HUES6 (cell line): Measurements from ENCODE around the gene SBSN.

Experiments
- H3K27ac ChIP-seq: 2 replicates; pipeline ENCODE4 v1.7.0; 2013; ENCODE audit warnings: low read depth, mild to moderate bottlenecking, low read length, inconsistent platforms
- H3K27me3 ChIP-seq: 2 replicates; pipeline ENCODE4 v1.6.1; 2013; ENCODE audit warnings: low read length; ENCODE audit not compliant: control insufficient read depth, insufficient read depth
- H3K36me3 ChIP-seq: 2 replicates; pipeline ENCODE4 v1.6.1; 2013; ENCODE audit warnings: low read length; ENCODE audit not compliant: control insufficient read depth, insufficient read depth
- H3K4me1 ChIP-seq: 2 replicates; pipeline ENCODE4 v1.6.1; 2013; ENCODE audit warnings: low read length; ENCODE audit not compliant: control insufficient read depth, insufficient read depth
- H3K4me3 ChIP-seq: 2 replicates; pipeline ENCODE4 v1.5.1; 2013; ENCODE audit warnings: low read depth, low read length
- H3K9ac ChIP-seq: one replicate; pipeline ENCODE4 v1.6.1; 2013; ENCODE audit warnings: mild to moderate bottlenecking, low read length
- H3K9me3 ChIP-seq: 2 replicates; pipeline ENCODE4 v1.6.1; 2013; ENCODE audit warnings: low read depth, low read length; ENCODE audit not compliant: control insufficient read depth, insufficient read depth

SBSN gene

GRCh38 chr19:35512831-35513627 lies 15.1 kb downstream of the SBSN start:
- Histone ChIP-seq H3K4me1 (peaks cover 29% of the 10 kb centered on the region), H3K27me3 (peaks cover 20% of the 10 kb centered on the region; the same call in 1 of the 2 replicates), H3K36me3 (peaks cover 2% of the 10 kb centered on the region), H3K4me3 (peak overlapping the region; percentile 55; the same call in 1 of the 2 replicates), H3K27ac (no peak overlapping the region), H3K9me3 (no peaks in the 10 kb centered on the region), H3K9ac (no peak overlapping the region)

- H3K9ac ChIP-seq, result no peak overlapping the region
- no peak overlapping the region for H3K27ac ChIP-seq
- H3K4me1 ChIP-seq, result peaks cover 29% of the 10 kb centered on the region
- peaks cover 16% of the 10 kb centered on the region for H3K36me3 ChIP-seq
- H3K9me3 ChIP-seq, result no peaks in the 10 kb centered on the region
- H3K4me3 ChIP-seq, result no peak overlapping the region
- peaks cover 20% of the 10 kb centered on the region; the same call in 1 of the 2 replicates for H3K27me3 ChIP-seq
These were observed 16.8 kb downstream of the SBSN start for GRCh38 chr19:35511337-35511736.

GRCh38 chr19:35510626-35510964 lies 17.5 kb downstream of the SBSN start:
- Histone ChIP-seq H3K9ac (no peak overlapping the region), H3K27me3 (peaks cover 20% of the 10 kb centered on the region; the same call in 1 of the 2 replicates), H3K27ac (no peak overlapping the region)

GRCh38 chr19:35509861-35510625 lies 18.1 kb downstream of the SBSN start:
- Histone ChIP-seq H3K27me3 (peaks cover 20% of the 10 kb centered on the region; the same call in 1 of the 2 replicates), H3K9ac (peak overlapping the region; percentile 91), H3K36me3 (peaks cover 29% of the 10 kb centered on the region), H3K4me1 (peaks cover 29% of the 10 kb centered on the region), H3K27ac (peak overlapping the region; percentile 80), H3K9me3 (no peaks in the 10 kb centered on the region), H3K4me3 (peak overlapping the region; percentile 82)

More at GRCh38 chr19:35510626-35510964, 17.5 kb downstream of the SBSN start:
- Histone ChIP-seq H3K4me3 (peak overlapping the region; percentile 82), H3K9me3 (no peaks in the 10 kb centered on the region), H3K36me3 (peaks cover 23% of the 10 kb centered on the region), H3K4me1 (peaks cover 29% of the 10 kb centered on the region)

DNA sequence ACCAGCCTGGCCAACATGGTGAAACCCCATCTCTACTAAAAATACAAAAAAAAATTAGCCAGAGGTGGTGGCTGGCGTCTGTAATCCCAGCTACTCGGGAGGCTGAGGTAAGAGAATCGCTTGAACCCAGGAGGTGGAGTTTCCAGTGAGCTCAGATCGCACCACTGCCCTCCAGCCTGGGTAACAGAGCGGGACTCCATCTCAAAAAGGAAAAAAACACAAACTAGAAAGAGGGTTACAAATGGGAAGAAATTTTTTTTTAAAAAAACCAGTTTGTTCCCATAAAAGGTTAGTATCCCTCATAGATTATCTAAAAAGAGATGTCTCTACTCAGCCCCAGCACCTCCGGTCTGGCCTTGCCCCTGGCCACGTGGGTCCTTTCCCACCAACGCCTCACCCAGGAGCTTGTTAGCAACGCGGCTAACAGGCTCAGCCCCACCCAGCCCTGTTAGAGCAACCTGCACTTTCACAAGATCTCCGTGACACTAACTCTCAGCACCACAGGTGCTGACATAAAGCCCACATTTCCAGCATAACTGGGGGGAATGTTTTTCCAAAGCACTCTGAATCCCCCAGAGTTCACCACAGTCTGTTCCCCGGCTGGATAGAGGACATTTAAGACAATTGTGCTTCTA lies 19.0 kb downstream of the SBSN start:
- H3K27ac ChIP-seq, result peak overlapping the region; percentile 80
- H3K4me3 ChIP-seq, result peak overlapping the region; percentile 82
- peak overlapping the region; percentile 91 for H3K9ac ChIP-seq
- H3K4me1 ChIP-seq, result peaks cover 23% of the 10 kb centered on the region
- H3K36me3 ChIP-seq, result peaks cover 37% of the 10 kb centered on the region
- no peaks in the 10 kb centered on the region for H3K9me3 ChIP-seq
- peaks cover 20% of the 10 kb centered on the region; the same call in 1 of the 2 replicates for H3K27me3 ChIP-seq

DNA sequence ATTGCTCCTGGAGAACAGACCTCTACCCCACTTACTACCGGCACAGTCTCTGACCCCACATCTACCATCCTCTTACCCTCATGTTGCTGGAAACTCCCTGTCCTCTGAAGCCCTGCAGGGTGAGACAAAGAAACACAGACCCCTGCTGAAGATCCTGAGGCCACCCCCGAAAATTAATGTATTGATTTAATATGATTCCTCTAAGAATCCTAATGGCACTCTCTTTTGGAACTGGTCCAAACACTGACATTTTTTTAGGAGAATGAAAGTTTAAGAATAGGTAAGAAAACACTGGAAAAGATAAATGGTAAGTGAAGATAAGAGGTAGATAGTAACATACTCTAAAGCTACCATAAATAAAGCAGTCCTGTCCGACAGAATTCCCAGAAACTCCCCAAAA lies 20.0 kb downstream of the SBSN start:
- Histone ChIP-seq H3K4me1 (peaks cover 13% of the 10 kb centered on the region), H3K9me3 (no peaks in the 10 kb centered on the region), H3K9ac (no peak overlapping the region), H3K36me3 (peaks cover 44% of the 10 kb centered on the region), H3K27ac (no peak overlapping the region), H3K27me3 (peaks cover 17% of the 10 kb centered on the region; the same call in 1 of the 2 replicates), H3K4me3 (peak overlapping the region; percentile 82)

- H3K9ac ChIP-seq, result no peak overlapping the region
- peaks cover 50% of the 10 kb centered on the region for H3K36me3 ChIP-seq
- no peak overlapping the region for H3K27ac ChIP-seq
- H3K27me3 ChIP-seq, result peaks cover 12% of the 10 kb centered on the region; the same call in 1 of the 2 replicates
- peaks cover 10% of the 10 kb centered on the region for H3K4me1 ChIP-seq
- no peak overlapping the region for H3K4me3 ChIP-seq
- H3K9me3 ChIP-seq, result no peaks in the 10 kb centered on the region
These were observed 20.6 kb downstream of the SBSN start for GRCh38 chr19:35507561-35507960.

DNA sequence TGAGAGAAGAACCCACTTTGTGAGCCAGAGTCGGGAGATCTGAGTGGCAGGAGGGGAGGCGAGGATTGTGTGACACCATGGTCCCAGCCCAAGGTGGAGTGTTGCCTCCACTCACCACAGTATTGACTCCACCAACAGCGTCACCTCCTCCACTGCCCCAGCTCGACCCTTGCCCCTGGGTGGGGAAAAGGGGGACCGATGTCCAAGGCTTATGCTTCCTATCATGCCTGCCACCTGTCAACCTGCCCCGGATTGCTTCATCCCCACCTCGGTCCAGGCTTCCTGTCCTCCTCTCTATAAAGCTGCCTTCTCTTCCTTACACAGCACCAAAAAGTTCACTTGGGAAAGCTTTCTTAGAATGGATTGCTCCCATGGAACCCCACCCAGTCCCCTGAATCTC lies 22.1 kb downstream of the SBSN start:
- Histone ChIP-seq H3K36me3 (peaks cover 64% of the 10 kb centered on the region), H3K4me3 (no peak overlapping the region), H3K4me1 (peaks cover 14% of the 10 kb centered on the region), H3K9me3 (no peaks in the 10 kb centered on the region), H3K27me3 (peaks cover 3% of the 10 kb centered on the region; the same call in 1 of the 2 replicates), H3K27ac (no peak overlapping the region), H3K9ac (no peak overlapping the region)

DNA sequence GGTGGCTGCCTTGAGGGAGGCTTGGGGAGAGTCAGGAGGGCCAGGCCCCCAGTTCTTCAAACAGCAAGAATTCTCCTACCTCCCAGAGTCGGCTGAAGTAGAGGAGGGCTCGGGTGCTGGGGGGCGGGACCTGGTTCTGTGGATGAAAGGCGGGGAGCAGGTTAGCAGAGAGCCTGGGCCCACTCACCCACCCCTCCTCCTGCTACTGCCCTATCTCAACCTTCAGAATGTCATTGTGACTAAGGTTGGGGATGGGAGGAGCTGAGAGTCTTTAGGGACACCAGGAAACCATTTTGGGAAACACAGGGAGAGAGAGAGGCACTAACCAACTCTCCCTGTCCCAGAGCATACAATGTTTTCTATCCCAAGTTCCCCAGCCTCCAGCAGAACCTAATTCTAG lies 25.4 kb downstream of the SBSN start:
- H3K9ac ChIP-seq, result no peak overlapping the region
- no peaks in the 10 kb centered on the region for H3K9me3 ChIP-seq
- H3K4me1 ChIP-seq, result peaks cover 5% of the 10 kb centered on the region; the same call in 1 of the 2 replicates
- no peak overlapping the region for H3K4me3 ChIP-seq
- H3K27ac ChIP-seq, result no peak overlapping the region
- no peaks in the 10 kb centered on the region for H3K27me3 ChIP-seq
- peaks cover 90% of the 10 kb centered on the region for H3K36me3 ChIP-seq

DNA sequence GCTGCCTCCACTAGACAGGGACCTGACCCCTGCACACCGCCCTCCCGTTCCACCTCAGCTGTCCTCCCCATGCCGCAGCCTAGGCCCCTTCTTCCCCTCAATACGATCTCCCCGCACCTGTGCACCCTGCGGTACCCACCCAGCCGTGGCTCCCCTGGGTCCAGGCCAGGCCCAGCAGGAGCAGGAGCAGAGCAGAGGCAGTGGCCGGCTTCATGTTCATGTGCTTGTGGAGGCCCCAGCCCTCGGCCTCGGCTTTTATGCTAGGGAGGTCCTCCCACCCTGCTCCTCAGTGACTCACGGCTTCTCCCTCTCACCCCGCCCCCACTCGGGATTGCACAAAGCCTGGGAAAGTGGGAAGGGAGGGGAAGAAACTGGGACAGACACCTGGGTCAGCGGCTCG lies 26.4 kb downstream of the SBSN start:
- no peak overlapping the region; the same call in 1 of the 2 replicates for H3K27ac ChIP-seq
- no peak overlapping the region for H3K4me3 ChIP-seq
- peaks cover 90% of the 10 kb centered on the region for H3K36me3 ChIP-seq
- peak overlapping the region; percentile 13 for H3K9ac ChIP-seq
- no peaks in the 10 kb centered on the region for H3K27me3 ChIP-seq
- peaks cover 5% of the 10 kb centered on the region; the same call in 1 of the 2 replicates for H3K4me1 ChIP-seq
- H3K9me3 ChIP-seq, result no peaks in the 10 kb centered on the region
